Stimulated activated CD8-positive, alpha-beta memory T cell treated with anti-CD3 and anti-CD28 coated beads, Interleukin-7, amount 100 ng/mL, for 4 hours (primary cell): ENCODE results near the gene POLR2H.

Experiments
- DNase-seq, 2 donors: peaks; one replicate each; pipeline ENCODE4 v3.0.0-alpha.2; 2020; ENCODE audit warnings: low read depth in 2 of 2

Gene POLR2H

DNA sequence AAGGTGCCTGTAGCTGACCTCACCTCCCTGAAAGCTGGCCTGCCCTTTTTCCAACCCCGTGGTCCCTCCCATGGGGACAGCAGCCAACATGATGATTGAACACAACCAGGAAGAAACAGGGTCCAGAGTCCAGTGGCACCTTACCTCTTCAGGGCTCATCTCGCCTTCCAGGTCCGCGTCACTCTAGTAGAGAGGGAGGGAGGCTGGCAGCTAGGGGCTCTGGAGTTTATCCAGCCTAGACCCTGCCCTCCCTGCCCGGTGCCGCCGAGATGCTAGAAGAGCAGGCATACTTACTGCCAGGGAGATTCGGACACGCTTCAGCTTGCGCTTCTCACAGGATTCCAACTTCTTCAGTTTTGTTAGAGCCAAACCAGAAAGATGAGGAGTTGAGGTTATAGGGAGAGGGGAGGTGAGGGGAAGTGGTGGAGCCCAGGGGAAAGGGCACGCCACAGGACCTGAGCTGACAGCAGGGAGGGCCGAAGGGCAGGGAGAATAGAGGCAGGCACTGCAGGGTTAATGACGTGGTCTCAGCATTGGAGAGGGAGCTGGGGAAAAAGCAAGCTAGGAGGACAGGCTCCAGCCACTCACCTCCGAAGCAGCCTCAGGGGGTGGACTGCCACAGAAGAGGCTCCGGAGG is 9.2 kb upstream of the POLR2H start:
- no peak for DNase-seq

GRCh38 chr3:184352897-184353545 is 8.5 kb upstream of the POLR2H start:
- DNase-seq, result no peak

DNA sequence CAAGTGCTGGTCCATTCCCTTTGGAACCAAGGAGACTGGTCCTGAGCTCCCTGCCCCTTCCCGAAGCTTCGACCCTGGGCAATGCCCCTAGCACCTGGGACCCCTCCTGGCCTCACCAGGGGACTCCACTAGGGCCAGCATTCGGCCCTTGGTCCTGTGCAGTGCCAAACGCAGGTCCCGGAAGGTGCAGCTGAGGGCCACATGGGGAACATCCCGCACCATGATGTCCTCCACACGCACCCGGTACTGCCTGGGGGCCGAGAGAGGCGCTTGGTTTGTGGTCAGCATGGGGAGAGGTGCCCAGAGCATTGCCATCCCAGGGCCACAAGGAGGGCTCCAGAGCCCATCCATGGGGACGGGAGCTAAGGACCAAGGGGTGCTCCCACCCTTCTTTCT is 8.0 kb upstream of the POLR2H start:
- DNase-seq, result no peak

DNA sequence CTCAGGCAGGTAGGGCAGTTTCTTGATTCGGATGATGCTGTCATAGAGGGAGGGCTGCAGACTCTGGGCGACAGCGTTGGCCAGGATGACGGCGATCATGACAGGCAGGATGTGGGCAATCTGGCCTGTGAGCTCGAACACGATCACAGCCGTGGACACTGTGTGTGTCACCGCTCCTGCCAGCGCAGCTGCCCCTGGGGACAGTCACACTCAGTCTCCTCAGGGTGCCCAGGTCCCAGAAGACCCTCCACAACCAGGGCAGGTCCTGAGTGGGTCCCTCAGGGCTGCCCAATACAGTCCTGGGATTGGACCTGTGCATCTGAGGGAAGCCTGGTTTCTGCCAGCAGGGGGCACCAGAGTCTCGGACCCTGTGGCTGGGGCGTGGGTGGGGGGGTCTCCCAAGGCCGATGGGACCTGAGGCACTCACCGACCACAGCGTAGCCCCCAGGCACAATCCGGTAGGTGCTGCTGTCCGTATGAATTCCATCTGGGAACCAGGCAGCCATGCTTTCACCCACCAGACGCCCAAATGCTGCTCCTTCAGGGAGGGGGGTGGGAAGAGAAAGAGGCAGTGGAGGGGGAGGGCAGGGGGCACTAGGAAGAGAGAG is 7.3 kb upstream of the POLR2H start:
- peak; percentile 29 to 42 for DNase-seq

GRCh38 chr3:184354754-184355153 is 6.8 kb upstream of the POLR2H start:
- DNase-seq, result no peak

DNA sequence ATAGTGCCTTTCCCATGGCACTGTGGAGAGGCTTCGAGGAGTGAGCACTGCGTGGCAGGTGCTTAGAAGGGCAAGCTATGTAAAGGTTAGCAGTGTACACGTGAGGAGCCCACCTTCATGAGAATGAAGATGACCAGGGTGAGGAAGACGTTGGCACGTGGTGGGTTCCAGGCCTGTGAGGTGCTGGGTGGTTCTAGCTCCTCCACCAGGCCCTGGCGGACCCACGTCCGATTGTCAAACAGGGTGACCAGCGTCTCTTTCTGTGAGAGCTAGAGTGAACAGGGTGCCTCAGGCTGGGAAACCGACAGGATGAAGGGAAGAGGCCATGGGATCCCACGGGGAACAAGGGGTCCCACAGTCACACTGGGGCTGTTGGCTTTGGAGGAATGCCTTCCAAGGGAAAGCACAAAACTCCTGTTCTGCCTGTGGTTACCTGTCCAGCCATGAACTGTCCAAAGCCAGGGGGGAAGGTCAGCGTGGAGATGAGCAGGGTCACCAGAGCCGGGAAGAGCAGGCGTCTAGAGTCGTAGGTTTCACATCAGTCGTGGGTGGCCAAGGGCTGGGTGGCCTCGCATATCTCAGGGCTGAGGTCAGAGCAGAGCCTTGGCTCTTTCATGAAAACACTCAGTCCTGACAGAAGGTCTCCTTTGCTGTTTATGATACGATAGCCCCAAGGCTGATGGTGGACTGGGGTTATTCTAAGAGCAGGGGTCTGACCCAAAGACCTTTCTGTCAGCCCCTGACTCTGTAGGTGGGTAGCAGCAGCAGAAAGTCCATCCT is 6.1 kb upstream of the POLR2H start:
- DNase-seq, result no peak

- DNase-seq, result no peak
These were observed 4.0 kb upstream of the POLR2H start for GRCh38 chr3:184357248-184358123.

DNA sequence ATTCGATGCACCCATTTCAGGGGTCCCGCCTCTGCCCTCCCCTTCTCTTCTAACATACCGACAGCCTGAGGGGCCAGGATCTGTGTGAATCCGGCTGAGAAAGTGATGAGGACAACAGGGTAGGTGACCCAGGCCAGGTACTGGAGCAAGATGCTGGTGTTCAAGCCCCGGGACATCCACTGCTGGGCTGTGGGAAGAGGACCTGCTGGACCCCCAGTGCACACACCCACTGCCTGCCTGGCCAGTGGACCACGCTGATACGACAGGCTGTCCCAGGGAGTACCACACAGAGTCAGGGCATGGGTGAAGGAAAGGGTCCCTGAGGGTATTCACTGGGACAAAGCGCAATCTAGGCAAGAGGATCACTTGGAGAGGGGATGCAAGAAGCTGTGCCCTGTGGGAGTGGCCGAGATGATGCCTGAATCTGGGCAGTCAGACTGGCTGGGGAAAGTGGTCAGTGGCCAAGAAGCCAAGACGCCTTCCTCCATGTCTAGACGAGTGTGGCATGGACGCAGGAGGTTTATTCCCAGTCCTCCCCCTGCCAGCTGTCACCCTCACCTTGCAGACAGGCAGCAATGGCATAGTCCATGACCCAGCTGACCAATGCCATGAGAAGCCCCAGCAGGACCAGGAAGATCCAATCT is 3.3 kb upstream of the POLR2H start:
- no peak for DNase-seq

DNA sequence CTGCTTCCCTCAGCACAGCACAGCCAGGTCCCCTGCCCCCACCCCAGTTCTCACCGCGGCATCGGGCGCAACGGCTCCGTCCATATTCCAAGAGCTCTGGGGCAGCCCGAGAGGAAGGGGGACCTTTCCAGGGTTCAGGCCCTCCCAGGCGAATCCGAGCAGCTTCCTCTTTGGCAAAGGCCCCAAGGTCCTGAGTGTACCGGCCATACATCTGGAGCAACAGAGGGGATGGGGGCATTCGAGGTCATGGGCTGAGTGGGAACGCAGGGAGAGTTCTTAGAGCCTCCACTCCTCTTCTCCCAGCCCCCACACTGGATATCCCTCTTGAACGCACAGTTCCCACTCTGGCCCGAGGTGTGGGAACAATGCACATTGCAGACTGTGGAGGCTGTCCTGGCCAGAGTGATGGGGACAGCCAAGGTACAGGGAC is 2.6 kb upstream of the POLR2H start:
- DNase-seq, result no peak

GRCh38 chr3:184359610-184360009 is 1.9 kb upstream of the POLR2H start:
- no peak for DNase-seq

DNA sequence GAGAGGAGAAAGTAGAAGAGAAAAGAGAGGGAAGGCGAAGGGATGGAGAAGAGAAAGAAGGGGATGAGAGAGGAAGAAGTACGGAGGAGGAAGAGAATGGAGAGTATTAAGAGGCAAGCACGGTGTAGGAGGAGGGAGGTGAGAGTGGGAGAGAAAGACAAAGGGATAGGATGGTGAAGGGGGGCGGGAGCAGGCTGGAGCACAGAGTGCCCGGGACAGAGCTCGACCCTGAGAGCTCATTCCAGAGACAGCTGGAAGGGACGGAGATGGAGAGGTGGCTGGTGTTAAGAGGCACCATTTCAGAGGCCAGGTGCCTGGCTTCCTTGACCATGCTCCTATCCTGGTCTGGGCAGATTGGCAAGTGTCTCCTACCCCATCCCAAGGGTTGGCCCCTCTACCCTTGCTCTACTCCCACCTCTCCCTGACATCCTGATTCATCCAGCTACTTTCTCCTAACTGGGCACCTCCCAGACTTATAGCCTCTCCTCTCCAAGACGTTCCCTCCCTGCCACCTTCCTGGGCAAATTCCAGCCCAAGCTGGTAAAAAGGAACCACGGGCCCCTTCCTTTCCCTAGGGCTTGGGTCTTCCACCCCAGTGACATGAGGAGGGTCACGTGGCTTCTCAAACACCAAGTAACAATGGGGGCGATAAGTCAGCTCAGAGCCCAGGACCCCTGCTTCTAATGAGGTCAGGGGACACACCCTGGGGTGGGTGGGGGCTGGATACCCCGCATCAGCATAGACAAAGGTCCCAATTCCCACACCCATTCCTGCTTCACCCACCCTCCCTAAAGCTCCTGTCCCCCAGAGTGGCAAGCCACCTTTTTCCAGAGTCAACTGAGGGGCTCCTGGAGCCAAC is 1.2 kb upstream of the POLR2H start:
- no peak for DNase-seq

DNA sequence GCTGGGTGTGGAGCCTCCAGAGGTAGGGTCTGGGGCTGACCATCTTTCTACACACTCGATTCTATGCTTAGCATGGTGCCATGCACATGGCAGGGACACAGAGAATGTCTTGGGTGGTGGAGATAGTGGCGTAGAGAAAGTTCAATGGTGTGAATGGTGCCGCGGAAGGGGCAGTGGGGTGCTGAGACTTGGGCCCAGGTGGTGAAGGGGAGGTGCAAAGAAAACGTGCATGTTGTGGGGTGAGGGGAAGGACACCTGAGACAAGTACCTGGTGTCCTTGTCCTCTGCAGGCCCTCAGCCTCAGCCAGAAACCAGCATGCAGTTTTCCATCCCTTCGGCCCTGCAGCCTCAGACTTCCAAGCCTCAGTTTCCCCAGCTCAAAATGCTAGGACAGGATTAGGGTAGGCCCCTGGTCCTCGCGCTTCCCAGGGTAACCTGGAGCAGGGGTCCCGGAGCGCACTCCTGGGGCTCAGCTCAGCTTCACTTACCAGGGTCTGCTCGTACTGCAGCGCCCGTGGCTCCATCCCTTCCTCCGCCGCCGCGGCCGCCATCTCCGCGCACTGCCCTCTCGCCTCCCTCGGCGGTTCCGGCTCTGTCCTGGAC is 480 bp upstream of the POLR2H start:
- DNase-seq, result no peak

DNA sequence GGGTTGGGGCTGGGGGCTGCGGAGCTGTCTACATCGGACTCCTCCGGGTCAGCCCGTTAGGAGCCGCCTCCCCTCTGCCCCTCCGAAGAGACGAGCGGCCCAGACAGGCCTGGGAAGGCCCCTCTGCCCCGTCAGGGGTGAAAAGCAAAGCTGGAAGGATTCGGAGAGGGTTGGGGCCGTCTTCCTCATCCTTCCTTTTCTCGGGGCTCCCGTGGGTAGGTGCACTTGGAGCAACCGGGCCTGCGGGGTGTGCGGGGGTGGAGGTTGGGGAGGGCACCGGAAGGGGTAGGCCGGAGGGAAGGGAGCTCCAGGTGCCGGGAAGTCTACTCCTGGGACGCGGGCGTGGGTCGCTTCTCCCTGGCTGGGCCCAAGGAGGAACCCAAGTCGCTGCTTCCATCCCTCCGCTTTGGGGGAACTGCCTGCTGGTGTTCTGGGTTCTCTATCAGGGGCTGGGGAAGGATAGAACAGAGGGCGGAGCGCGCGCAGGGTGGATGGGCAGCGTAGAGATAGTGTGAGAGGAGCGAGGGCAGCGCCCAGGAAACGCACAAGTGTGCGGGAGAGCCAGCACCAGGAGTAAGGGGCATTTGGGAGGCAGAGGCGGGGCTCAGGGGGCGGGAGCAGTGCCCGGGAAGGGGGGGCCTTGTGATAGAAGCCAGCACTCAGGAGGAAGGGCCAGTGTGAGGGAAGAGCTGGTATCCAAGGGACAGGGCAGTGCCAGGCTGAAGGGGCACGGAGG is 590 bp downstream of the POLR2H start:
- peak in 1 of 2 donors; percentile 20 for DNase-seq

DNA sequence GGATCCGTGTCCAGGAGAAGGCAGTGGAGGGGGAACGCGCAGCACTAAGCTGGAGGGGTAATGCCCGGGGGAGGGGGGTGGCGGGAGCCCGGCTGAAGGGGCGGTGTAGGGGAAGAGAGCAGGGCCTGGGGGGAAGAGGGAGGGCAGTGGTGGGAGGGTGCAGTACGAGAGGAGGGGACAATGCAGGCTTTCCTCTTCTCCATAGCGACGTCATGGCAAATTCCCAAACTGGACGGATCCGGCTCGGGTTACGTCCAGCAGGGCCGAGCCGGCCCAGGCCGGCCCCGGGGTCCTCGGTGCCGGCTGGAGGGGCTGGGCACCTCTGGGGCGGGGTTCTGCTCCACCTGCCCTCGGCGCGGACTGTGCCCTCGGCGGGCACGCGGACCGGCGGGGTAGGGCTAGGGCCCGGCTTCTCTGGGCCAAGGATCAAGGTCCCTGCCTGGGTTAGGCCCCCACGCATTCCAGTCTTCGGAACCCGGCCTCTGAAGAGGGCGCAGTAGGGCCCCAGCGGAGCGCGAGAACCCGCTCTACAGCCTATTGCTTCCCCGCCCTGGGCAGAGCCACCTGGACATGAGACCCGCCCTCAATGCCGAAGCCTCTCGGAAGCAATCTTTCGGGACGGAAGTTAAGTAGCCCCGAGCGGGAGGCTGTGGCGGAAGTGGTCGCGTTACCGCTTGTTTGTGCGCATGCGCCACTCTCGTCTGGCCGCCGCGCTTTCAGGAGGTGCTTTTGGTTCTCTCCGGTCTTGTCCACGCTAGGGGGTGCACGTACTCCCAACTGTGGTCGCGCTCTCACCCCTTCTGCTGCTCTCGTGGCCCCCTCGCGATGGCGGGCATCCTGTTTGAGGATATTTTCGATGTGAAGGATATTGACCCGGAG is 1.4 kb downstream of the POLR2H start:
- peak; percentile 91 to 94 for DNase-seq

- no peak for DNase-seq
These were observed 5.2 kb downstream of the POLR2H start for GRCh38 chr3:184366619-184367289.

- no peak for DNase-seq
These were observed 6.6 kb downstream of the POLR2H start for GRCh38 chr3:184368116-184368515.

- DNase-seq, result no peak
These were observed 7.2 kb downstream of the POLR2H start for GRCh38 chr3:184368586-184369183.
